K562 (cell line): ENCODE measurements around the gene SEPHS2. TPM values are rescaled to one million over a fixed set of nuclear protein-coding genes. Genes with fewer than 3 reads are reported as not detected.

ENCODE experiments used
- DPF2 ChIP-seq: fragments of 450-650 bp; IDR thresholded peaks from 2 replicates; pipeline ENCODE4 v1.6.1; 2016
- EWSR1 ChIP-seq: fragments of 450-650 bp; IDR thresholded peaks from 2 replicates; pipeline ENCODE4 v1.6.1; 2018; ENCODE audit warnings: borderline replicate concordance, mild to moderate bottlenecking, low read depth, moderate library complexity; ENCODE audit not compliant: partially characterized antibody
- KLF16 ChIP-seq: IDR thresholded peaks from 2 replicates; pipeline ENCODE4 v1.6.1; 2016; ENCODE audit warnings: antibody characterized with exemption
- MAFF ChIP-seq: IDR thresholded peaks from 2 replicates; pipeline ENCODE4 v1.6.1; 2012; ENCODE audit warnings: low read length, improper control_type of control experiment
- NR3C1 ChIP-seq: sonication (generic); formaldehyde crosslinking; IDR thresholded peaks from 2 replicates; pipeline ENCODE4 v1.8.1; 2022; ENCODE audit warnings: missing genetic modification reagents
- PHB ChIP-seq: fragments of 250-450 bp; sonication (Bioruptor Pico); IDR thresholded peaks from 2 replicates; pipeline ENCODE4 v1.5.0; 2021
- POLR2AphosphoS2 ChIP-seq: IDR thresholded peaks from 2 replicates; pipeline ENCODE4 v1.6.1; 2012; ENCODE audit warnings: low read length, improper control_type of control experiment
- PTTG1 ChIP-seq: fragments of 450-650 bp; IDR thresholded peaks from 2 replicates; pipeline ENCODE4 v1.6.1; 2016; ENCODE audit warnings: low read depth, mild to moderate bottlenecking, missing genetic modification characterization, missing compliant biosample characterization
- TAL1 ChIP-seq: fragments of 450-650 bp; IDR thresholded peaks from 2 replicates; pipeline ENCODE4 v1.6.1; 2016; ENCODE audit warnings: mild to moderate bottlenecking
- TFE3 ChIP-seq: fragments of 450-650 bp; formaldehyde crosslinking; IDR thresholded peaks from 2 replicates; pipeline ENCODE4 v1.4.0; 2020; ENCODE audit warnings: mild to moderate bottlenecking, mixed read lengths
- ZBTB1 ChIP-seq: sonication (generic); formaldehyde crosslinking; IDR thresholded peaks from 2 replicates; pipeline ENCODE4 v1.8.1; 2023; ENCODE audit warnings: missing genetic modification reagents, low read depth, mild to moderate bottlenecking, borderline replicate concordance
- ZBTB5 ChIP-seq: fragments of 450-650 bp; IDR thresholded peaks from 2 replicates; pipeline ENCODE4 v1.6.1; 2017; ENCODE audit warnings: antibody characterized with exemption
- ZBTB8A ChIP-seq: fragments of 450-650 bp; IDR thresholded peaks from 2 replicates; pipeline ENCODE4 v1.6.1; 2018; ENCODE audit warnings: mild to moderate bottlenecking, moderate library complexity; ENCODE audit not compliant: partially characterized antibody
- ZNF274 ChIP-seq: IDR thresholded peaks from 2 replicates; pipeline ENCODE4 v1.6.1; 2011; ENCODE audit warnings: low read depth, mild to moderate bottlenecking, low read length, moderate library complexity, borderline replicate concordance
- ZNF395 ChIP-seq: fragments of 200-800 bp; sonication (Bioruptor generic); IDR thresholded peaks from 2 replicates; pipeline ENCODE4 v1.6.1; 2017; ENCODE audit warnings: missing genetic modification characterization, missing compliant biosample characterization
- polyA plus RNA-seq, 8 experiments: library from polyadenylated mRNA; depleted of rRNA in 4 of 8; stranded (reverse) in 5 of 8; unstranded in 3 of 8; fragments of >200 nt; fragmentation: Nextera tagmentation in 2 of 8; fragmentation: Illumina TruSeq in 1 of 8; extraction: Ambion mirVana in 2 of 8; extraction: Trizol in 1 of 8; gene quantifications; 2 replicates each; pipeline versions ENCODE4 v1.2.1 to v1.2.3, GENCODE V29; 2011 to 2014; ENCODE audit warnings: inconsistent platforms in 1 of 8, missing spikeins in 1 of 8
- total RNA-seq, 7 experiments: library from RNA; depleted of rRNA in 6 of 7; stranded (reverse); fragments of >200 nt in 6 of 7; fragmentation: Illumina TruSeq in 2 of 7; extraction: Trizol in 2 of 7; gene quantifications; 2 replicates each; pipeline versions ENCODE4 v1.2.1 to v1.2.3, GENCODE V29; 2011 to 2021; ENCODE audit warnings: low replicate concordance in 1 of 7
- TF ChIP-seq, protein P1 (sequence below): fragments of 450-650 bp; IDR thresholded peaks from 2 replicates; pipeline ENCODE4 v1.6.1; 2016
- TF ChIP-seq, protein P2 (sequence below): fragments of 250-450 bp; sonication (Bioruptor Pico); IDR thresholded peaks from 2 replicates; pipeline ENCODE4 v1.9.0; 2021; ENCODE audit warnings: mild to moderate bottlenecking, inconsistent platforms
- TF ChIP-seq, protein P3 (sequence below): fragments of 450-650 bp; formaldehyde crosslinking; IDR thresholded peaks from 2 replicates; pipeline ENCODE4 v1.4.0; 2020; ENCODE audit warnings: mild to moderate bottlenecking, moderate library complexity

The SEPHS2 gene
- total and polyA plus RNA-seq, 9 of the 15 experiments (the other 6 are each of a cell fraction or from before 2014, with no cell fraction given) = 20.9 to 90.6 (median 43.4) TPM

DNA sequence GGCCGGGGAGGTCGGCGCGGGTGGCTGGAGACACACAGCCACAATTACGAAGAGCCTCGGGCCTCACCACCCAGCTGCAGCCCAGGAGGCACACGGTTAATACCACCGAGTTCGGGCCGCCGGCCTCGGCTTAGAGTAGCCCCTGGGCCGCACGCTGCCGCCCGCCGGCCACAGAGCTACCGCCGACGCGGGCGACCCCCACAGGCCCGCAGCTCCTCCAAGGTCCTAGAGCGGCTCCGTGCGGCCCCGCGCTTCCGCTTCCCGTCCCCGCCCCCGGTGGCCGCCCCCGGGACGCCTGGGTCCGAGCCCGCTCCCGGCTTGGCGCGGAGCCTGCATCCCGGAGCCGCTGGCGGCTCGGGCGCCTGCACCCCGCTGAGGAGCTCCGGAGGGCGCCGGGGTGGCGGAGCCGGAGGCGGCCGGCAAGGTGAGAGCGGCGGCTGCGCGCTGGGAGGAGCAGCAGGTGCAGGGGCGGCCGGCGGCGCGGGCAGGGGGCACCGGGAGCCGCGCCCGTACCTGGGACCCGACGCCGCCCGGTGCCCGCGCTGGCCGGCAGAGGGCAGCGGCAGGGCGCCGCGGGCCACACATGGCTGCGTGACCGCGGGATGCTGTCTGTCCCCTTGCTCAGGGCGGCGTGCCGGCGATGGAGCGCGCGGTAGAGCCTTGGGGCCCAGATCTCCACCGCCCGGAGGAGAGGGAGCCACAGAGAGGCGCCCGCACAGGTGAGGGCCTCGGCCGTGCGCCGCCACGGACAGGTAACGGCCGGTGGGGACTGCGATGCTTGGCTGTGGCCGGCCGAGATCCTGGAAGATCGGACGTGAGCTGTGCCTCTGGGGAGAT is 50.3 kb downstream of the SEPHS2 start, which contains the start of gene ZNF48 (continued):
- TF ChIP-seq, protein P1, sequence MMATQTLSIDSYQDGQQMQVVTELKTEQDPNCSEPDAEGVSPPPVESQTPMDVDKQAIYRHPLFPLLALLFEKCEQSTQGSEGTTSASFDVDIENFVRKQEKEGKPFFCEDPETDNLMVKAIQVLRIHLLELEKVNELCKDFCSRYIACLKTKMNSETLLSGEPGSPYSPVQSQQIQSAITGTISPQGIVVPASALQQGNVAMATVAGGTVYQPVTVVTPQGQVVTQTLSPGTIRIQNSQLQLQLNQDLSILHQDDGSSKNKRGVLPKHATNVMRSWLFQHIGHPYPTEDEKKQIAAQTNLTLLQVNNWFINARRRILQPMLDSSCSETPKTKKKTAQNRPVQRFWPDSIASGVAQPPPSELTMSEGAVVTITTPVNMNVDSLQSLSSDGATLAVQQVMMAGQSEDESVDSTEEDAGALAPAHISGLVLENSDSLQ = no peak
- no peak for TF ChIP-seq MAFF
- no peak for TF ChIP-seq POLR2AphosphoS2
- no peak for TF ChIP-seq PTTG1 (tag)
- no peak for TF ChIP-seq NR3C1 (CRISPR knock-in tag)
- TF ChIP-seq PHB = no peak
- no peak for TF ChIP-seq ZNF274
- no peak for TF ChIP-seq KLF16
- TF ChIP-seq, protein P2, sequence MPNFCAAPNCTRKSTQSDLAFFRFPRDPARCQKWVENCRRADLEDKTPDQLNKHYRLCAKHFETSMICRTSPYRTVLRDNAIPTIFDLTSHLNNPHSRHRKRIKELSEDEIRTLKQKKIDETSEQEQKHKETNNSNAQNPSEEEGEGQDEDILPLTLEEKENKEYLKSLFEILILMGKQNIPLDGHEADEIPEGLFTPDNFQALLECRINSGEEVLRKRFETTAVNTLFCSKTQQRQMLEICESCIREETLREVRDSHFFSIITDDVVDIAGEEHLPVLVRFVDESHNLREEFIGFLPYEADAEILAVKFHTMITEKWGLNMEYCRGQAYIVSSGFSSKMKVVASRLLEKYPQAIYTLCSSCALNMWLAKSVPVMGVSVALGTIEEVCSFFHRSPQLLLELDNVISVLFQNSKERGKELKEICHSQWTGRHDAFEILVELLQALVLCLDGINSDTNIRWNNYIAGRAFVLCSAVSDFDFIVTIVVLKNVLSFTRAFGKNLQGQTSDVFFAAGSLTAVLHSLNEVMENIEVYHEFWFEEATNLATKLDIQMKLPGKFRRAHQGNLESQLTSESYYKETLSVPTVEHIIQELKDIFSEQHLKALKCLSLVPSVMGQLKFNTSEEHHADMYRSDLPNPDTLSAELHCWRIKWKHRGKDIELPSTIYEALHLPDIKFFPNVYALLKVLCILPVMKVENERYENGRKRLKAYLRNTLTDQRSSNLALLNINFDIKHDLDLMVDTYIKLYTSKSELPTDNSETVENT (CRISPR knock-in tag) = peak; percentile 98
- no peak for TF ChIP-seq DPF2
- peak; percentile 93; the same call in 1 of the 2 replicates for TF ChIP-seq ZBTB1
- no peak for TF ChIP-seq TAL1
- TF ChIP-seq ZBTB5 = no peak
- no peak for TF ChIP-seq EWSR1
- TF ChIP-seq TFE3 (CRISPR knock-in tag) = no peak
- TF ChIP-seq, protein P3, sequence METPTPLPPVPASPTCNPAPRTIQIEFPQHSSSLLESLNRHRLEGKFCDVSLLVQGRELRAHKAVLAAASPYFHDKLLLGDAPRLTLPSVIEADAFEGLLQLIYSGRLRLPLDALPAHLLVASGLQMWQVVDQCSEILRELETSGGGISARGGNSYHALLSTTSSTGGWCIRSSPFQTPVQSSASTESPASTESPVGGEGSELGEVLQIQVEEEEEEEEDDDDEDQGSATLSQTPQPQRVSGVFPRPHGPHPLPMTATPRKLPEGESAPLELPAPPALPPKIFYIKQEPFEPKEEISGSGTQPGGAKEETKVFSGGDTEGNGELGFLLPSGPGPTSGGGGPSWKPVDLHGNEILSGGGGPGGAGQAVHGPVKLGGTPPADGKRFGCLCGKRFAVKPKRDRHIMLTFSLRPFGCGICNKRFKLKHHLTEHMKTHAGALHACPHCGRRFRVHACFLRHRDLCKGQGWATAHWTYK (CRISPR knock-in tag) = peak; percentile 55; the same call in 1 of the 2 replicates
- TF ChIP-seq ZBTB8A = no peak
- peak; percentile 88; the same call in 1 of the 2 replicates for TF ChIP-seq ZNF395 (CRISPR knock-in tag)
